Hepatocyte (in vitro differentiated cells): ENCODE results near the gene CLMP.

ENCODE experiments used
- EZH2 ChIP-seq: fragments of 200-600 bp; sonication (generic); IDR thresholded peaks from 2 replicates; pipeline ENCODE4 v1.6.1; 2016; ENCODE audit warnings: antibody characterized with exemption, mild to moderate bottlenecking, borderline replicate concordance
- TF ChIP-seq, protein P1 (sequence below): fragments of 200-600 bp; sonication (generic); IDR thresholded peaks from 2 replicates; pipeline ENCODE4 v1.5.1; 2016; ENCODE audit warnings: antibody characterized with exemption, mild to moderate bottlenecking; ENCODE audit not compliant: poor library complexity

DNA sequence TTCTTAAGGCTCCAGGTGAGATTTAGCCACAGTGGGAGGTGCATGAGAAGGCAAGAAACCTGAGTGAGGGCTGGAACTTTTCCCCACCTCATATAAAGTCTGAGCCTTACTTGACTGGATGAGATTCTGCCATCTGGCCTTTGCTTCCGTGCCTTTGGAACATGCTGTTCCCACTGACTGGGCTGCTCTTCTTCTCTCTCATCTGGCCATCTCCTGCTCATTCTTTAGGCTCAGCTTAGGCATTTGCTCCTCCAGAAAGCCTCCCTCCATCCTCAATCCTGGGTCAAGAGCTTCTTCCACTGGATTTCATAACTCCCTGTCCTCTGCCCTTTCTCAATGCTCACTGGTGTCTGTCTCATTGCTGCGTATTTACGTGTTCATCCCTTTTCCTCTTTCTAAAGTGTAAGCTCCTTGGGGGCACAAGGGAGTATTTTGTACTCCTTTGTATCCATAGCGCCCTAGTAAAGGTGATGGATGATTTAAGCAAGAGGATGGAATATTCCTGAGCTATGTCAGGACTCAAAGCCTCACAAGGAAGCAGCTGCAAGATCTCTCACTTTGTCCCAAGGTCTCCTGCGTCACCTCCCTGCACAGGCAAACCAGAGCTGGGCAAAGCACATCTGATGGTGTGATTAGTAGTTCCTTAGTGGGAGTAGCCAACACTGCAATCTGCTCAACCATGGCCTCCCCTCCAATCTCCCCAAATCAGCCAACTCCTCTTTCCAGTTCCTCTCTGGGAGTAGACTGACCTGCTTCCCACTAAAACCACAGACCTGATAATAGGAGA, 148.4 kb downstream of the CLMP start:
- TF ChIP-seq, protein P1, sequence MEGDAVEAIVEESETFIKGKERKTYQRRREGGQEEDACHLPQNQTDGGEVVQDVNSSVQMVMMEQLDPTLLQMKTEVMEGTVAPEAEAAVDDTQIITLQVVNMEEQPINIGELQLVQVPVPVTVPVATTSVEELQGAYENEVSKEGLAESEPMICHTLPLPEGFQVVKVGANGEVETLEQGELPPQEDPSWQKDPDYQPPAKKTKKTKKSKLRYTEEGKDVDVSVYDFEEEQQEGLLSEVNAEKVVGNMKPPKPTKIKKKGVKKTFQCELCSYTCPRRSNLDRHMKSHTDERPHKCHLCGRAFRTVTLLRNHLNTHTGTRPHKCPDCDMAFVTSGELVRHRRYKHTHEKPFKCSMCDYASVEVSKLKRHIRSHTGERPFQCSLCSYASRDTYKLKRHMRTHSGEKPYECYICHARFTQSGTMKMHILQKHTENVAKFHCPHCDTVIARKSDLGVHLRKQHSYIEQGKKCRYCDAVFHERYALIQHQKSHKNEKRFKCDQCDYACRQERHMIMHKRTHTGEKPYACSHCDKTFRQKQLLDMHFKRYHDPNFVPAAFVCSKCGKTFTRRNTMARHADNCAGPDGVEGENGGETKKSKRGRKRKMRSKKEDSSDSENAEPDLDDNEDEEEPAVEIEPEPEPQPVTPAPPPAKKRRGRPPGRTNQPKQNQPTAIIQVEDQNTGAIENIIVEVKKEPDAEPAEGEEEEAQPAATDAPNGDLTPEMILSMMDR, result no peak
- no peak for TF ChIP-seq EZH2
